ENCODE results near the gene FARS2.

DNA sequence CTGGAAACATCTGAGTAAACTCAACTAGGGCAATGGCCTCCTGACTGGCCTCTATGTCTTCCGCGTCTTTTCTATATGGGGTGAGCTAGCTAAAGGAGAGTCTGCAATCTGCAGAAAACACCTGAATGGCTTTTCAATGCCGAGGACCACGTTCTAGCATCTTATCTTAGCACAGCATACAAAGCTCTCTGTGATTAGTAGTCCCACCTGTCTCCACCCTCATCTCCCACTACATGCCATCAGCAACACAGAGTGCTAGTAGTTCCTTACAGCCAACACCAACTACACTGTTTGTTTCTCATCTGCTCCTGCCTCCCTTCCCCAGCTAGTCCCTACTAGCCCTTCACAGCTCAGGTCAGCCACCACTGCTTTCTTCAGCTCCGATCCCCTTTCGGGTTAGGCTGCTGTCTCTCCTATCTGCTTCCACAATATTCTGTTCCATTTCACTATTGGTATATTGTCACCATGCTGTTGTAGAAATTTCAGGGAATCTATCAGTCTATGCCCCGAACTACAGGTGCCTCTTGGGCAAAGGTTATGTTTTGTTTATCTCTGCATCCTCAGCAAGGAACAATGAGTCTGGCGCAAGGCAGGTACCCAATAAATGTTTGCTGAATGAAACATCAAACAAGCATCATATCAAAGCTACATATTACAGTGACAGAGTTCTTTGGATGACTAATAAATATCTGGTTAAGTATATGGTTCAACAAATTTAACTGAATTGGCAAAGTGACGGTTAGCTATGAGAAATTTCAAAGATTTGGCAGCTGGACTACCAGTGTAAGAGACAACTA lies 12.8 kb upstream of the FARS2 start:
- TF ChIP-seq CTCF (conservative IDR thresholded peaks at IDR 0.05; ENCODE audit: low read length): no peak
- no peak for TF ChIP-seq EZH2phosphoT487 (IDR thresholded peaks at IDR 0.05; ENCODE audit: borderline replicate concordance, low read depth, low read length)
